ENCODE data around the gene SOCS1.

SOCS1 gene

DNA sequence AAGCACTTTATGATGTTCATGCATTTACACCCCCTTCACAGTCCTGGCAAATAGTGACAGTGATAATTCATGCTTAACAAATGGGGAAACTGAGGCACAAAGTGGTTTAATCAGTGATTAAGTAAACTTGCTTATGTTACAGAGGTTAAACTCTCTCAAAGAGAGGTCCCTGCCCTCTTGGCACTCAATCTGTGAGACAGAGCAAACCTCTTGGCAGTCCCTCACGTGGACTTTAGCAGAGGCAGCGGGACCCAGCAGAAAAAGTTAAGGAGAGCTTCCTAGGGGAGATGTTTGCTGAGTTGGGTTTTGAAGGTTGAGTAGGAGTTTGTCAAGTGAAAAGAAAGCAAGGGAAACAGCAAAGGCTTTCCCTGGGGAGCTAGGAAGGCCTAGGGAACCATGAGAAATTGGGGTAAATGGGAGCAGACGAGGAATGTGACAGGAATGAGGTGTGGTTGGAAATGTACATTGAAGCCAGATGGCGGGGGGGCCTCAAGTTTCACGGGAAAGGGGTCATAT, 10.7 kb downstream of the SOCS1 start:
- no peak for DNase-seq (ENCODE audit: low spot score)

- no peak for DNase-seq (ENCODE audit: low spot score)
These were observed 13.3 kb downstream of the SOCS1 start for GRCh38 chr16:11242658-11243057.

DNA sequence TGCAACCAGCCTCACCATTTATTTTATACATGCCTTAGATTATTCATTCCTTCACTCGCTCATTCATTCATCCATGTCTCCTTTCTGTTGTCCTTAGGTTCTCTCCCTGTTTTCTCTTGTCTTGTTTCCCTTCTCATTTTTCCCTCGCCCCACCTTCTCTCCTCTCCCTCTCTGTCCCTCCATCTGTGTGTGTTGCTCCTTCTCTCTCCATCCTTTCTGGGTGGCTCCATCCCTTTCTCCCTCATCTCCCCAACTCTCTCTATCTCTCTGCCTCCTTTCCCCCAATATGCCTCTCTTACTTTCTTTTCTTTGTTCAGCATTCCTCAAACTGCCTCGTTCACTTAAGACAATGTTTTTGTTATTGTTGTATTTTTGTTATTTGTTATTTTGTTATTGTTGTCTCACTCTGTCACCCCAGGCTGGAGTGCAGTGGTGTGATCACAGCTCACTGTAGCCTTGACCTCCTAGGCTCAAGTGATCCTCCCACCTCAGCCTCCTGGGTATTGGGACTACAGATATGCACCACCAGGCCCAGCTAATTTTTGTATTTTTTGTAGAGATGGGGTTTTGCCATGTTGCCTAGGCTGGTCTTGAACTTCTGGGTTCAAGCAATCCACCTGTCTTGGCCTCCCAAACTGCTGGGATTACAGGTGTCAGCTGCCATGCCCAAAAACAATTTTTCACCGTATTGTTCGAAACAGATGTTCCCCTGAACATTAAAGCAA, 14.4 kb downstream of the SOCS1 start:
- no peak for DNase-seq (ENCODE audit: low spot score)

- DNase-seq (ENCODE audit: low spot score) = no peak
These were observed 15.1 kb downstream of the SOCS1 start for GRCh38 chr16:11240636-11241473.

DNA sequence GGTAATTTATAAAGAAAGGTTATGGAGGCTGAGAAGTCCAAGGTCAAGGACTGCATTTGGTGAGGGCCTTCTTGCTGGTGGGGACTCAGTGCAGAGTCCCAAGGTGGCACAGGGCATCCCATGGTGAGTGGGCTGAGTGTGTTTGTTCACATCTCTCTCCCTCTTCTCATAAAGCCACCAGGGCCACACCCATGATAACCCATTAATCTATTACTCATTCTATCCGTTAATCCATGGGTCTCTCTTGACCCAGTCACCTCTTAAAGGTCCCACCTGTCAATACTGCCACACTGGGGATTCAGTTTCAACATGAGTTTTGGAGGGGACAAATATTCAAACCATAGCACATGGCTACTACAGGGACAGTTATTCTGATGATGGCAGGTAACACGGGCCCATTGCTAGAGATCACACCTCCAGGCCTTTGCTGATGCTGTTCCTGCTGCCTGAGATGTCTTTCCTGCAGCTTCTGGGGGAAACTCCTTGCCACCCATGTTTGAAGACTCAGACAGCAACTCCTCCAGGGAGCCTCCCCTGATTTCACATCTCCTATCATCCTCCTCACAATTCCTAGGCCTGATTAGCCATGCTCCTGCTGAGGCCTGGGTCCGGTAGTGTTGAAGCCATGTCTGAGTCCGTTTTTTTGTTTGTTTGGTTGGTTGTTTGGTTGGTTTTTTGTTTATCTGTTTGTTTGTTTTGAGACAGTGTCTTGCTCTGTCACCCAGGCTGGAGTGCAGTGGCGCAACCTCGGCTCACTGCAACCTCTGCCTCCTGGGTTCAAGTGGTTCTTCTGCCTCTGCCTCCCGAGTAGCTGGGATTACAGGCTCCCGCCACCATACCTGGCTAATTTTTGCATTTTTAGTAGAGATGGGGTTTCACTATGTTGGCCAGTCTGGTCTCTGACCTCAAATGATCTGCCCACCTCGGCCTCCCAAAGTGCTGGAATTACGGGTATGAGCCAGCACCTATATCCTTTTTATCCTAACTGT, 16.1 kb downstream of the SOCS1 start:
- DNase-seq (ENCODE audit: low spot score) = no peak

DNA sequence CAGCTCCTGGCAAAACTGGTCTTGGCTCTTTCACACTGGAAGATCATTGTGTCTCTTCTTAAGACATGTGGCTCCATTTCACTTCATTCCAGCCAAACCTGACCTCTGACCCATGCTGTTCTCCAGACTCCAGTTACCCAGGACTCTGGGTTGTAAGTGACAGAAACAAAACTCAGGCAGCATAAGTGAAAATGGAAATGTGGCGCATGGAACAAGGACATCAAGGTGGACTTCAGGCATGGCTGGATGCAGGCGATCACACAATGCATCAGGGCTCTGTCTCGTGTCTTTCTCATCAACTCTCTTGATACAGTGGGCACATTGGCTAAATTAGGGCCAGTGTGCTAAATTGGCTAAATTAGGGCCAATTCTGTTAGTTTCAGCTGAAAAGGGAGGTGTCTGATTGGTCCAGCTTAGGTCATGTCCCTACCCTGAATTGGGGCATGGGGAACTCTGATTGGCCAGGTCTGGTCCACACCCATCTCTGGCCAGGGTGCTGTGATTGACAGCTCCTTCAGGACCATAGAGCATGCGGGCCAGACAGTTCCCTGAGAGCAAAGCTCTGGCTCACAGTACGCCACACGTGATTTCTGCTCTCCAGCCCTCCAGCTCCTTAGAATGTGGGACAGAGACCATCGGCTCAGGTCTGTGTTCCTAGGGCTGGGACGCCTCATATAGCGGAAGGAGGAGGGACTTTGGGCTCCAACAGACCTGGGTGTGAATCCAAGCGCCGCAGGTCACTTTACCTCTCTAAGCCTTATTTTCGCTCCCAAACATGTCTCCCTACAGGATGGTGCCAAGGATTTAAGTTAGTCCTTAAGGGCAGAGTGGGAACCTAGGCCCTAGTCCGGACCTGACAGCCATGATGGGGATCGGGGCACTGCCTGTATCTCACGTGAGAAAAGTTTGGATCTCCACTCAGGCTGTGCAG, 17.5 kb downstream of the SOCS1 start:
- DNase-seq (ENCODE audit: low spot score) = no peak

GRCh38 chr16:11236461-11237254, 19.3 kb downstream of the SOCS1 start:
- DNase-seq (ENCODE audit: low spot score) = no peak

DNA sequence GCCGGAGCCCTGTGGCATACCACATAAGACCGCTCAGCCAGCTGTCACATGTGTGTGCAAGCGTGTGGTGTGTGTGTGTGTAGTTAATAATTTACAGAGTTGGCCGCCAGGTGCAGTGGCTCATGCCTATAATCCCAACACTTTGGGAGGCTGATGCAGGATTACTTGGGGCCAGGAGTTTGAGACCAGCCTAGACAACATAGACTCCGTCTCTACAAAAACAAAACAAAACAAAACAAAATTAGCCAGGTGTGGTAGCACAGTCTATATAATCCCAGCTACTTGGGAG, 20.4 kb downstream of the SOCS1 start:
- DNase-seq (ENCODE audit: low spot score) = peak; percentile 68

DNA sequence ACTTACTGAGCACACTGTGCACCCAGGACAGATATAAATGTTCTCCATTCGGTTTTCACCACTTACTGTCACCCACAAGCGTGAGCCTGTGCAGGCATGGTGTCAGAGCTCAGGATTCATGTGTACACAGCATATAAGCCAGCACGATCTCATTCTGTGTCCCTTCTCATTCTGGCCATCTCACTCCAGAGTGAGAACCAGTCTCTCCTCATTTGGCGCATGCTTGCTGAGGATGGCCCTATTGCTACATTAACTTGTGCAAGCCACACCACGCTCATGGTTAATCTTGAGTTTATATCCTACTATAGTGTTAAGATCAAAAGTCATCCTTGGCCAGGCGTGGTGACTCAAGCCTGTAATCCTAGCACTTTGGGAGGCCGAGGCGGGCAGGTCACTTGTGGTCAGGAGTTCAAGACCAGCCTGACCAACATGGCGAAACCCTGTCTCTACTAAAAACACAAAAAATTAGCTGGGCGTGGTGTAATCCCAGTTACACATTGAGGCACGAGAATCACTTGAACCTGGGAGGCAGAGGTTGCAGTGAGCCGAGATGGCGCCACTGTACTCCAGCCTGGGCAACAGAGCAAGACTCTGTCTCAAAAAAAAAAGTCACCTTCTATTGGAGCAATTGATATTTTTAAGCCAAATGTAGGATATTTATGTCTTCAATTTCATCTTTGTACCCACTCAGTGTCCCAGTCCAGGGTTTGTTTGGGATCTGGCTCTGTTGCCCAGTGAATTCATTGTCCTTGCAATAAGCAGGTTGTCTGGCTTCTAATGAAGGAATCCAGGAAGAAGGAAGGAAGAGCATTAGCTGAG, 20.9 kb downstream of the SOCS1 start:
- DNase-seq (ENCODE audit: low spot score) = no peak

DNA sequence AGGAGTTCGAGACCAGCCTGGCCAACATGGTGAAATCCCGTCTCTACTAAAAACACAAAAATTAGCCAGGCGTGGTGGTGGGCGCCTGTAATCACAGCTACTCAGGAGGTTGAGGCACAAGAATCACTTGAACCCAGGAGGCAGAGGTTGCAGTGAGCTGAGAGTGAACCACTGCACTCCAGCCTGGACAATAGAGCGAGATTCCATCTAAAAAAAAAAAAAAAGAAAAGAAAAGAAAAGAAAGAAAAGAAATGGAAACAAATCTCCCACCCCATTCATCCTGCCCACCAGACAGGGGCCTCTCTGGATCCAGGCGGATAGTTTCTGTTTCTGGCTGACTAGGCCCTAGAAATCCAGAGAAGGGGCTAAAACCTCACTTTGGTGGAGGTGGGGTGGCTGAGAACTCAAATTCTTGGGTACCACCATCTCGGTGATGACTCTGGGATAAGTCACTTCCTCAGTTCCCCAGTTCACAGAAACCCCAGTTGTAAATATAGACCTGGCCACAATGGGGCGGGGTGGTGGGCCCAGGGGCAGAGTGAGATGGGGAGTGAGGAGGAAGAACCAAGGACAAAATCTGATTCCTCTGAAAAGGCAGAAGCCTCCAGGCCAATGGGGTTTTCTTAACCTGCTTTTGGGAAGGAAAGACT, 22.2 kb downstream of the SOCS1 start:
- no peak for DNase-seq (ENCODE audit: low spot score)

GRCh38 chr16:11232852-11233726, 22.9 kb downstream of the SOCS1 start:
- DNase-seq (ENCODE audit: low spot score) = no peak

DNA sequence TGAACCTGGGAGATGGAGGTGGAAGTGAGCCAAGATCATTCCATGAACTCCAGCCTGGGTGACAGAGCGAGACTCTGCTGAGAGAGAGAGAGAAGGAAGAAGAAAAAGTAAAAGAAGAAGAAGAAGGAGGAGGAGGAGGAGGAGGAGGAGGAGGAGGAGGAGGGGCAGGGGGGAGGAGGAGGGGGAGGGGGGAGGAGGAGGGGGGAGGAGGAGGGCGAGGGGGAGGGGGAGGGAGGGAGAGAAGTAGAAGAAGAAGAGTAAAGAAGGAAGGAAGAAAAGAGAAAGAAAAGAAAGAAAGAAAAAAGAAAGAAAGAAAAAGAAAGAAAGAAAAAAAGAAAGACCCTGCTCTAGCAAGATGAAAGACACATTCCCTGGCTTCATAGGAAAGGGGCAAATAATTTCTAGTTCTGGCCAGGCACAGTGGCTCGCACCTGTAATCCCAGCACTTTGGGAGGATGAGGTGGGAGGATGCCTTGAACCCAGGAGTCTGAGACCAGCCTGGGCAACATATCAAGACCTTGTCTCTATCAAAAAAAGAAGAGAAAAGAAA, 23.6 kb downstream of the SOCS1 start:
- no peak for DNase-seq (ENCODE audit: low spot score)

DNA sequence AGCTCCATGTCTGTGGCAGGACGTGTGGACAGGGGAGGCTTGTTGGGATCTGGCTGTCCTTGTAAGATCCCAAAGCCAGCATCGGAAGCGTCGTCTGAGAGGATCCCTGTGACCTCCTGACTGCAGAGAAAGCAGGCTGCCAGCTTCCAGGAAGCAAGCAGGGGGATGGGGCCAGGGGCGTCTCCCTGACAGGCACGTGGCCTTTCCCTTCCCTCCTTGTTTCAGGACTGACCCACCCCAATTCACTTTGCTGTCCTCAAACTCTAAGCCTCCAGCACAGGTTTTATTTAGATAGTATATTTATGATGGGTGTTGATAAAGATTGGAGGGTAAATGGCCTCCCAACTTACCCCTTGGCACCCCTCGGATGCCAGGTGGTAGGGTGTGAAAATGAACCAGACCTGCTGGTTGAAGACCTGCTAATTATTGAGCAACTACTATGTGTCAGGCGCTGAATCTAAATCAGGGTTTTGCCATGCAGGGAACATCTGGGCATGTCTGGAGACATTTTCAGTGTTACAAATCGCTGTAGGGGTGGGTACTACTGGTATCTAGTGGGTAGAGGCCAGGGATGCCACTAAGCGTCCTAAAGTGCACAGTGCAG, 24.5 kb downstream of the SOCS1 start:
- no peak for DNase-seq (ENCODE audit: low spot score)

DNA sequence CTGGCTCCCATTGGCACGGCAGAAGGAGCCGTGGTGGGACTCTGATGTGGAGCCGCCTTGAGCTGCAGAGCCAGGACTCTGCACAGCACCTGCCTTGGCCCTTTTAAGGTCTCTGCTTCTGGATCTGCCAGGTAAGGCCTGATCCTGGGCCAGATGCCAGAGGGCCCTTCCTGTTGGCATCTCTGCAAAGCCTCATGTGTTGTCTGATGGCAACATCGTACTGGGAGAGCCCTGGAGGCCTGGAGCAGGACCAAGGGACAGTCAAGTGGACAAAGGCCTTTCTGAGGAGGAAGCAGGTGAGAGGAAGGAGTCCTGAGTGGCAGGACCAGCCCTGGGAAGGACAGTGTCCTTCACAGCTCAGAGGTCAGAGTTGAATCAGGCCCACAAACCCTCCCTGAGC, 26.1 kb downstream of the SOCS1 start:
- DNase-seq (ENCODE audit: low spot score) = no peak

GRCh38 chr16:11229432-11229831, 26.6 kb downstream of the SOCS1 start:
- no peak for DNase-seq (ENCODE audit: low spot score)

DNA sequence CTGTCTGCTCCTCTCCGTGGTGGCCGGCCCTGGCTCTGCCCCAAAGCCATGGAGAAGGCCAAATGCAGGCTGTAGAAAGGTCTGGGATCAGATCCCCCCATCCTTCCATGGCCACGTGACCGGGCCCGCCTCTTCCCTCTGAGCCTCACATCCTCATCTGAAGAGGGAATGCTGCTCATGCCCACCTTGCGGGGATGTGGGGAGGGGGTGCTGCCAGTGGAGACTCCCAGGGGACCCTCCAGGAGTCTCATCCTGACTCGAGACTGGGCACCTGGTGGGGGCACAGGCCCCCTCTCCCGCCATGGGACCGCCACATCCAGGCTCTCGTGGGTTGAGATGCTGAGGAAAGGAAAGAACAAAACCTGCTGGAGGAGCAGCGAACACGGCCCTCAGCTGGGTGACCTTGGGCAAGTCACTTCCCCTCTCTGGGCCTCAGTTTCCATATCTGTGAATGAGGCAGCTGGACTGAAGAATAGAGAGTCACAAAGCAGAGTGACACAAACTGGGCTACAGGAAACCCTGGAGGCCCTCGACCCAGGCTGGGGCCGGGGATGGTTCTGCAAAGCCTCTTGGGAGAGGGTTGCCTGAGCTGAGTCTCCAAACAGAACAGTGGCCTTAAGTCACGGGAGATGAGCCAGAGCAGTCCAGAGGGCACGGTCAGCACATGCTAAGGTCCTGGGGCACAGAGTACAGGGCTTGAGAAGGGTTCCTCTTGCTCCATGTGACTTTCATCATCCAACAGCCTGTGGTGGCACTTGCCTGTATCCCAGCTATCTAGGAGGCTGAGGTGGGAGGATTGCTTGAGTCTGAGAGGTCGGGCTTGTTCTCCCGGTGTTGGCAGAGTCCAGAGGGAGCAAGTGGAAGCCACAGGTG, 30.1 kb downstream of the SOCS1 start:
- DNase-seq (ENCODE audit: low spot score) = no peak
